Smooth muscle cell (in vitro differentiated cells): ENCODE data around the gene CSMD2. TPM values are rescaled to one million over a fixed set of nuclear protein-coding genes. Genes with fewer than 3 reads are reported as not detected.

Source experiments
- DNase-seq: peaks from one replicate; lab custom pipeline; 2025; ENCODE audit not compliant: unreplicated experiment; lab: John Stamatoyannopoulos, UW
- H2AFZ ChIP-seq: fragments of 200-600 bp; sonication (generic); 2 replicates; pipeline ENCODE4 v1.6.0; 2016; ENCODE audit warnings: antibody characterized with exemption, low read depth, mild to moderate bottlenecking
- H3F3A ChIP-seq: fragments of 200-600 bp; sonication (generic); 2 replicates; pipeline ENCODE4 v1.6.0; 2017; ENCODE audit warnings: antibody characterized with exemption, low read depth
- H3K27ac ChIP-seq: fragments of 200-600 bp; sonication (generic); 2 replicates; pipeline ENCODE4 v1.5.1; 2016; ENCODE audit warnings: low read depth, mild to moderate bottlenecking
- H3K27me3 ChIP-seq: fragments of 200-600 bp; sonication (generic); 2 replicates; pipeline ENCODE4 v1.6.1; 2016; ENCODE audit warnings: low read depth, mild to moderate bottlenecking
- H3K36me3 ChIP-seq: fragments of 200-600 bp; sonication (generic); 2 replicates; pipeline ENCODE4 v1.5.1; 2016; ENCODE audit warnings: low read depth
- H3K4me1 ChIP-seq: fragments of 200-600 bp; sonication (generic); 2 replicates; pipeline ENCODE4 v1.5.1; 2016; ENCODE audit warnings: low read depth
- H3K4me2 ChIP-seq: fragments of 200-600 bp; sonication (generic); 2 replicates; pipeline ENCODE4 v1.6.0; 2016; ENCODE audit warnings: mild to moderate bottlenecking
- H3K4me3 ChIP-seq: fragments of 200-600 bp; sonication (generic); 2 replicates; pipeline ENCODE4 v1.5.1; 2016; ENCODE audit warnings: mild to moderate bottlenecking
- H3K79me2 ChIP-seq: fragments of 200-600 bp; sonication (generic); 2 replicates; pipeline ENCODE4 v1.6.0; 2016; ENCODE audit warnings: low read depth, mild to moderate bottlenecking
- H3K9ac ChIP-seq: fragments of 200-600 bp; sonication (generic); 2 replicates; pipeline ENCODE4 v1.6.0; 2016; ENCODE audit warnings: low read depth
- H3K9me3 ChIP-seq: fragments of 200-600 bp; sonication (generic); replicated peaks from 2 replicates; pipeline ENCODE4 v1.5.1; 2016; ENCODE audit warnings: low read depth
- H4K20me1 ChIP-seq: fragments of 200-600 bp; sonication (generic); 2 replicates; pipeline ENCODE4 v1.6.0; 2016; ENCODE audit warnings: low read depth
- WGBS: methylation state at CpG from one replicate; pipeline ENCODE4 v1.1.7; 2016; ENCODE audit warnings: low lambda C conversion rate; 5-methylcytosine and 5-hydroxymethylcytosine counted together
- polyA plus RNA-seq: library from polyadenylated mRNA; unstranded; fragments of >200 nt; fragmentation: Nextera tagmentation; extraction: Ambion mirVana; gene quantifications from 2 replicates; pipeline ENCODE4 v1.2.1, GENCODE V29; 2016
- total RNA-seq: library from RNA; depleted of rRNA; stranded (reverse); fragments of >200 nt; gene quantifications from 2 replicates; pipeline ENCODE4 v1.2.3, GENCODE V29; 2014
- TF ChIP-seq, protein P1 (sequence below): fragments of 200-600 bp; sonication (generic); IDR thresholded peaks from 2 replicates; pipeline ENCODE4 v1.5.1; 2017; ENCODE audit warnings: borderline replicate concordance, mild to moderate bottlenecking, antibody characterized with exemption; ENCODE audit not compliant: insufficient read depth, poor library complexity, severe bottlenecking

CSMD2 gene
- total and polyA plus RNA-seq, 2 experiments from 2014 or later: 0.65 to 1.8 TPM

DNA sequence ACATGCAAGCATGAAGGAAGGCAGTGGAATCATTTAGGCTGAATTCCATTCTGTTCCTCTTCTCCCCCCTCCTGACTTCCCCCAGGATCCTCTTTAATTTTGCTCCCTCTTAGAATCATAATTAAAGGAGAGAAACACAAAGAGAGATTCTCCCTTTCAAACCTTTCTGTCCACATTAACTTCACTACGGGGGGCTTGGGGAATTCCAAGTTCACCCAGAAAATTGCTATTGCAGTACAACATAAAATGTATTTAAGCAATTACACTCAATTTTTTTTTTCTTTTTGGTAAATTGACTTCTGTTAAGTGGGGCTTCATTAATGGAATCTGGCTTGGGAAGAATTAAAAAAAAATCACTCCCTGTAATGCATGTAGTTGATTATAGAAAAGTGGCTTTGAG, 314.5 kb downstream of the CSMD2 start:
- H2AFZ ChIP-seq: no peak overlapping the region
- DNase-seq: no peak
- no peak overlapping the region for H3K9ac ChIP-seq
- H3K4me1 ChIP-seq: no peaks in the 10 kb centered on the region
- H3K27ac ChIP-seq: no peak overlapping the region
- H3K9me3 ChIP-seq: no peaks in the 10 kb centered on the region
- H3F3A ChIP-seq: no peaks in the 10 kb centered on the region
- no peaks in the 10 kb centered on the region for H3K36me3 ChIP-seq
- no peaks in the 10 kb centered on the region for H3K79me2 ChIP-seq
- H3K4me3 ChIP-seq: no peak overlapping the region
- TF ChIP-seq, protein P1, sequence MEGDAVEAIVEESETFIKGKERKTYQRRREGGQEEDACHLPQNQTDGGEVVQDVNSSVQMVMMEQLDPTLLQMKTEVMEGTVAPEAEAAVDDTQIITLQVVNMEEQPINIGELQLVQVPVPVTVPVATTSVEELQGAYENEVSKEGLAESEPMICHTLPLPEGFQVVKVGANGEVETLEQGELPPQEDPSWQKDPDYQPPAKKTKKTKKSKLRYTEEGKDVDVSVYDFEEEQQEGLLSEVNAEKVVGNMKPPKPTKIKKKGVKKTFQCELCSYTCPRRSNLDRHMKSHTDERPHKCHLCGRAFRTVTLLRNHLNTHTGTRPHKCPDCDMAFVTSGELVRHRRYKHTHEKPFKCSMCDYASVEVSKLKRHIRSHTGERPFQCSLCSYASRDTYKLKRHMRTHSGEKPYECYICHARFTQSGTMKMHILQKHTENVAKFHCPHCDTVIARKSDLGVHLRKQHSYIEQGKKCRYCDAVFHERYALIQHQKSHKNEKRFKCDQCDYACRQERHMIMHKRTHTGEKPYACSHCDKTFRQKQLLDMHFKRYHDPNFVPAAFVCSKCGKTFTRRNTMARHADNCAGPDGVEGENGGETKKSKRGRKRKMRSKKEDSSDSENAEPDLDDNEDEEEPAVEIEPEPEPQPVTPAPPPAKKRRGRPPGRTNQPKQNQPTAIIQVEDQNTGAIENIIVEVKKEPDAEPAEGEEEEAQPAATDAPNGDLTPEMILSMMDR: no peak
- no peaks in the 10 kb centered on the region for H4K20me1 ChIP-seq
- no peak overlapping the region for H3K4me2 ChIP-seq
- 95% methylated on average over 1 of the region's 1 CpG for WGBS
- H3K27me3 ChIP-seq: no peaks in the 10 kb centered on the region

DNA sequence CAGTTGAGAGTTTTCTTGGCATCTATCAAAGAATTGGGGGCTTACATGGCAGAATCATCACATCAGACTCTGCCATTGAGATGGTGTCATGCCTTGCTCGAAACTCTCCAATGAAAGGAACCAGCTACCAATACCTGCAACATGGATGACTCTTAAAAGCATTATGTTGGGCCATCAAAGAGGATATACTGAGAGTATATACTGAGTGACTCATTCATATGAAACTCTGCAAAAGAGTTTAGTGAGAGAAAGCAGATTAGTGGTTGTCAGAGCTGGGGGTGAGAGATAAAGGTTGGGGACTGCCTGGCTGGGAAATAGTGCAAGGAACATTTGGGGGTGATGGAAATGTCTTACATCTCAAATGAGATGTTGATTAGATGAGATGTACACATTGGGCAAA, 315.8 kb downstream of the CSMD2 start:
- no peaks in the 10 kb centered on the region for H3K4me1 ChIP-seq
- no peak overlapping the region for H3K9ac ChIP-seq
- H3K27ac ChIP-seq: no peak overlapping the region
- no peak for DNase-seq
- H3F3A ChIP-seq: no peaks in the 10 kb centered on the region
- no peaks in the 10 kb centered on the region for H3K27me3 ChIP-seq
- no peaks in the 10 kb centered on the region for H4K20me1 ChIP-seq
- H3K4me2 ChIP-seq: no peak overlapping the region
- H3K9me3 ChIP-seq: no peaks in the 10 kb centered on the region
- no peak overlapping the region for H2AFZ ChIP-seq
- TF ChIP-seq, protein P1: no peak
- H3K4me3 ChIP-seq: no peak overlapping the region
- 76% methylated on average over 1 of the region's 1 CpG for WGBS
- H3K79me2 ChIP-seq: no peaks in the 10 kb centered on the region
- H3K36me3 ChIP-seq: no peaks in the 10 kb centered on the region

DNA sequence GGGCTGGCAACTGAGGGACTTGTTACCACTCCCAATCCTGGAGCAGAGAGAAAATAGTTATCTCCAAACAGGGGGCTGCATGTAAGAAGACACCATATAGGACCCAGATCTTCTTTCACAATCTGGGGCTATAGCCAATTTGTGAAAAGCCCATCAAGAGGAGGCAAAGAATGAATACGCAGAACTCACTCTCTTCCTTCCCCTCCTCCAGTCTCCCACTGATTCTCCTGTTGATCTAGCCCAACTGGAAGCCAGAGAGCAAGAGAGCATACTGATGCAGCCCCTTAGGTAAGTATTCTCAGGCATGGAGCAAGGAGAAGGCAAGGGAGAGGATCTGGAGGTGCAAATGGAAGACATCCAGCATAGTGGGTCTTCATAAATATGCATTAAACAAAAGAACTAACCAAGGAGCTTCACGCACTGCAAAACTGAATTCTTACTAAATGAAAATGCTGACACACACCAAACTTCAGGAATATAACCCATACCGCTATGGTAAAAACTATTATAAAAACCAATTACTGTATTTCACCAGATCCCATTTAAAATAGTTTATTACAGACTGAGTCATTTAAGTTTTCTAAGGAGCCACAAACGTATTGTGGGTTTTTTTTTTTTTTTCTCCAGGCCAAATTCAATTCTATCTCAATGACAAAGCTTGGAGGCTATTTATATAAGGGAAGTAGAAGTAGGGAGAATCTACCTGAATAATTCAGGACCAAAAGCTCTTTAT, 316.7 kb downstream of the CSMD2 start:
- 73% methylated on average over 4 of the region's 4 CpGs for WGBS
- DNase-seq: no peak

More for the DNA sequence above, 316.7 kb downstream of the CSMD2 start:
- Histone ChIP-seq H3K36me3 (no peaks in the 10 kb centered on the region), H2AFZ (no peak overlapping the region), H3K27me3 (no peaks in the 10 kb centered on the region), H3K9ac (no peak overlapping the region), H3K27ac (no peak overlapping the region), H3K4me3 (no peak overlapping the region), H3K4me1 (no peaks in the 10 kb centered on the region), H3F3A (no peaks in the 10 kb centered on the region), H3K9me3 (no peaks in the 10 kb centered on the region), H3K79me2 (no peaks in the 10 kb centered on the region), H4K20me1 (no peaks in the 10 kb centered on the region), H3K4me2 (no peak overlapping the region)
- TF ChIP-seq, protein P1: no peak
